T-helper 2 cell treated with Interferon-gamma antibody and Interleukin-4, amounts not matched to agents 5 μg/mL and 100 μg/mL, for 36 hours (primary cell): ENCODE measurements around the gene PTPRN2.
"Not testable (repeated sequence)": the region's sequence is repeated elsewhere in the genome, so short reads cannot be mapped to it uniquely, and the experiment has no call there.

Experiments
- DNase-seq: peaks from one replicate; pipeline ENCODE4 v3.0.0; 2021; ENCODE audit warnings: low spot score
- H3K27ac Mint-ChIP-seq: one replicate; pipeline ENCODE4 v1.8.0; 2021; ENCODE audit warnings: mild to moderate bottlenecking, mixed read lengths
- H3K27me3 Mint-ChIP-seq: one replicate; pipeline ENCODE4 v1.8.0; 2021; ENCODE audit warnings: low read depth, mixed read lengths
- H3K36me3 Mint-ChIP-seq: one replicate; pipeline ENCODE4 v1.8.0; 2021; ENCODE audit warnings: low read depth, mixed read lengths
- H3K4me1 Mint-ChIP-seq: one replicate; pipeline ENCODE4 v1.8.0; 2021; ENCODE audit warnings: low read depth, mixed read lengths
- H3K4me3 Mint-ChIP-seq: one replicate; pipeline ENCODE4 v1.8.0; 2022; ENCODE audit warnings: mild to moderate bottlenecking, moderate library complexity, mixed read lengths
- H3K9me3 Mint-ChIP-seq: one replicate; pipeline ENCODE4 v1.8.0; 2021; ENCODE audit warnings: mixed read lengths

Gene PTPRN2

GRCh38 chr7:157780312-157780711 lies 807.3 kb downstream of the PTPRN2 start:
- no peaks in the 10 kb centered on the region for H3K9me3 Mint-ChIP-seq
- H3K36me3 Mint-ChIP-seq: no peaks in the 10 kb centered on the region
- no peaks in the 10 kb centered on the region for H3K4me1 Mint-ChIP-seq

DNA sequence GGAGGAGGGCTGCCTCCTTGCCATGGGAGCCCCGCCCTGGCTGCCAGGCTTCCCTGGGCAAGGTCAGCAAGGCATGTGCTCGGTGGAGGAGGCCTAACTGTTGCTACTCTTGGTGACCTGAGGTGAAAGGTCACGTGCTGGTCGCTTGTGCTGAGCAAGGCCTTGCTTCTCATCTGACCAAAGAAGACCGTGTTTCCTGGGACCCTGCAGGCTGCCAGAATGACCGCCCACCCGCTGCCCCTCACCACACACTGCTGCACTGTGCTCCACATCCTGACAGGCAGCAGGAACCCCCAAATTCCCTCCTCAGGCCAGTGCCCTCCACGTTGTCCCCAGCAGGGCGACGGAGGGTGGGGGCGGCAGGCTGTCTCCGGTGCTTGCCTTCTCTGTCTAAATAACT lies 808.4 kb downstream of the PTPRN2 start:
- Mint-ChIP-seq H3K4me1 (no peaks in the 10 kb centered on the region), H3K9me3 (no peaks in the 10 kb centered on the region), H3K4me3 (no peak overlapping the region), H3K27ac (no peak overlapping the region), H3K36me3 (no peaks in the 10 kb centered on the region), H3K27me3 (peaks cover 4% of the 10 kb centered on the region)
- DNase-seq: no peak

More at GRCh38 chr7:157780312-157780711, 807.3 kb downstream of the PTPRN2 start:
- H3K27ac Mint-ChIP-seq: no peak overlapping the region
- peaks cover 4% of the 10 kb centered on the region for H3K27me3 Mint-ChIP-seq
- H3K4me3 Mint-ChIP-seq: no peak overlapping the region
- no peak for DNase-seq

GRCh38 chr7:157777194-157777762 lies 810.3 kb downstream of the PTPRN2 start:
- H3K27me3 Mint-ChIP-seq, DNase-seq, H3K27ac Mint-ChIP-seq, H3K4me1 Mint-ChIP-seq, H3K4me3 Mint-ChIP-seq, H3K9me3 Mint-ChIP-seq, H3K36me3 Mint-ChIP-seq: not testable (repeated sequence)

- Mint-ChIP-seq H3K9me3 (peaks cover 8% of the 10 kb centered on the region), H3K27ac (no peak overlapping the region), H3K27me3 (peaks cover 4% of the 10 kb centered on the region), H3K4me1 (no peaks in the 10 kb centered on the region), H3K4me3 (no peak overlapping the region), H3K36me3 (no peaks in the 10 kb centered on the region)
- no peak for DNase-seq
Observed at GRCh38 chr7:157775560-157776332, 811.9 kb downstream of the PTPRN2 start.

- Mint-ChIP-seq H3K27me3 (peaks cover 4% of the 10 kb centered on the region), H3K4me3 (no peak overlapping the region), H3K4me1 (no peaks in the 10 kb centered on the region), H3K9me3 (peaks cover 8% of the 10 kb centered on the region), H3K36me3 (no peaks in the 10 kb centered on the region), H3K27ac (no peak overlapping the region)
- no peak for DNase-seq
Observed at GRCh38 chr7:157775021-157775559, 812.5 kb downstream of the PTPRN2 start.

- Mint-ChIP-seq H3K4me3 (no peak overlapping the region), H3K9me3 (peaks cover 8% of the 10 kb centered on the region)
Observed at GRCh38 chr7:157774495-157774894, 813.1 kb downstream of the PTPRN2 start.

DNA sequence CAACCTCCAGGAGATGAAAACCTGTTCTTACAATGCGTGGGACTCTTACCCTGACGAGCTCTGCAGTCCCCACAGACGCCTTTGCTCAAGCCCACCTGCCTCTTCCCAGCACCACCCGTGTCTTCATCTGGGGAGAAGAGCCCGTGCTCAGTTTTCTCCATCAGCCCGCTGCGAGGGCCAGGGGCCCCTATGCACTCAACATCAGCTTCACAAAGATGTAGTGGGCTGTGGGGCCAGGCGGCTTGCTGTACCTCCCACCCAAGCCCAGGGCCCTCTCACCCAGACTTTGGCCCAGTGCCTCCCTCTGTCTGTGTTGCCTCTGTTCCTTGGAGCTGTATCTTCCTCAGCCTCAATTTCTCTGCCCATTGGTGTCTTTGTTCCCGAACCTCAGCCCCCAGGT lies 814.3 kb downstream of the PTPRN2 start:
- H3K27ac Mint-ChIP-seq: no peak overlapping the region
- no peak for DNase-seq
- H3K36me3 Mint-ChIP-seq: no peaks in the 10 kb centered on the region
- H3K4me3 Mint-ChIP-seq: no peak overlapping the region
- H3K9me3 Mint-ChIP-seq: peaks cover 8% of the 10 kb centered on the region
- H3K27me3 Mint-ChIP-seq: peaks cover 4% of the 10 kb centered on the region
- H3K4me1 Mint-ChIP-seq: no peaks in the 10 kb centered on the region

More at GRCh38 chr7:157774495-157774894, 813.1 kb downstream of the PTPRN2 start:
- H3K4me1 Mint-ChIP-seq: no peaks in the 10 kb centered on the region
- no peaks in the 10 kb centered on the region for H3K36me3 Mint-ChIP-seq
- H3K27me3 Mint-ChIP-seq: peaks cover 4% of the 10 kb centered on the region
- no peak for DNase-seq
- H3K27ac Mint-ChIP-seq: no peak overlapping the region

DNA sequence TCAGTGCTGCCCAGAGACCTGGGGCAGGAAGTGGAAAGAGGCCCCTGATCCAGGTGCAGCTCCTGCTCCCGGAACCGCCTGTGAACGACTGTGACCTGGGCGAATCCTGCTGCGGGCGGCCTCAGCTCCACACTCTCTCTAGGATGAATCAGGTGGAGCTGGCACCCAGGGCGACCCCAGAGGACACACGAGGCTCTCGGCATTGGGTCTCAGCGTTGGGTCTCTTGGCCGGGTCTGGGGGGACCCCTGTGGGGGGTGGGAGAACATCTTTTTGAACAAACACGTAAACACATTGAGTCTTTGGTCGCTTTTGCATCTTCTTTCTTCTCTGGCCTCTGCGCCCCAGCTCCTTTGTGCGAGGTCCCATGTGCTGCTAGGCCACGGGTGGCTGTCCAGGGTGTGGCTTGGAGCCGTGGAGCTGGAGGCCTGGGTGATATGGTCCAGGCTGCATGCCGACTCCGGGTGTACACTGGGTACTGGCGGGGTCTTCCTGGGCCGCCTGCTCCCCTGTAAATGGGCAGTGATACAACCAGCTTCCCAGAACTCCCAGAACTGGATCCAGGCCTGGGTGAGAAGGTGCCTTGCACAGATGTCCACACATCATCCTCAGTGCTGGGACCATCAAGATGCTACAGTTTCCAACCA lies 815.0 kb downstream of the PTPRN2 start:
- H3K27me3 Mint-ChIP-seq: peaks cover 4% of the 10 kb centered on the region
- H3K4me3 Mint-ChIP-seq: no peak overlapping the region
- peaks cover 8% of the 10 kb centered on the region for H3K9me3 Mint-ChIP-seq
- H3K36me3 Mint-ChIP-seq: no peaks in the 10 kb centered on the region
- H3K4me1 Mint-ChIP-seq: no peaks in the 10 kb centered on the region
- DNase-seq: no peak
- H3K27ac Mint-ChIP-seq: no peak overlapping the region

- H3K4me1 Mint-ChIP-seq: no peaks in the 10 kb centered on the region
- no peak overlapping the region for H3K4me3 Mint-ChIP-seq
- no peaks in the 10 kb centered on the region for H3K36me3 Mint-ChIP-seq
- no peak for DNase-seq
- no peak overlapping the region for H3K27ac Mint-ChIP-seq
- H3K27me3 Mint-ChIP-seq: no peaks in the 10 kb centered on the region
- H3K9me3 Mint-ChIP-seq: peaks cover 8% of the 10 kb centered on the region
Observed at GRCh38 chr7:157771689-157772088, 815.9 kb downstream of the PTPRN2 start.

DNA sequence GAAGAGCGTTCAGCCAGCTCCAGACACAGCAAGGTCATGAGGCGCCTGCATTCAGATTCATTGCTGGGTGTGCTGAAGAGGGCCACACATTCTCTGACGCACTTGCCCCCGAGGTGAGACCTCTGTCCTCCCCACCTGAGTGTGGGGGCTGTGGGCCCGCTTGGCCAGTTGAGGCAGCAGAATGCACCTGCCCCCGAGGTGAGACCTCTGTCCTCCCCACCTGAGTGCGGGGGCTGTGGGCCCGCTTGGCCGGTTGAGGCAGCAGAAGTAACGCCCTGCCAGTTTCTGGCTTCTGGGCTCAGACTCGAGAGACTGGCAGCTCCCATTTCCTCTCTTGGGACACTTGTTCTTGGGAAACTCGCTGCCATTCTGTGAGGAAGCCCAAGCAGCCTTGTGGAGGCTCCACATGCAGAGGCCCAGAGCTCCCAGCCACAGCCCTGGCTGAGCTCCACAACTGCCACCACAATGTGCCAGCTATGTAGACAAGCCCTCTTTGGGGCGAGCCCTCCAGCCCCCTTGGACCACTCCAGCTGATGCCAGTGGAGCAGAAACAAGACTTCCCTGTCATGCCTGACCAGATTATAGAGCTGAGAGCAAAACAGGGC lies 816.8 kb downstream of the PTPRN2 start:
- DNase-seq: no peak
- Mint-ChIP-seq H3K27ac (no peak overlapping the region), H3K36me3 (no peaks in the 10 kb centered on the region), H3K9me3 (peaks cover 14% of the 10 kb centered on the region), H3K27me3 (no peaks in the 10 kb centered on the region), H3K4me1 (no peaks in the 10 kb centered on the region), H3K4me3 (no peak overlapping the region)

- no peak for DNase-seq
- H3K36me3 Mint-ChIP-seq: no peaks in the 10 kb centered on the region
- H3K4me1 Mint-ChIP-seq: no peaks in the 10 kb centered on the region
- no peak overlapping the region for H3K4me3 Mint-ChIP-seq
- no peaks in the 10 kb centered on the region for H3K27me3 Mint-ChIP-seq
- H3K9me3 Mint-ChIP-seq: peaks cover 25% of the 10 kb centered on the region
- H3K27ac Mint-ChIP-seq: no peak overlapping the region
Observed at GRCh38 chr7:157769526-157770215, 818.0 kb downstream of the PTPRN2 start.

DNA sequence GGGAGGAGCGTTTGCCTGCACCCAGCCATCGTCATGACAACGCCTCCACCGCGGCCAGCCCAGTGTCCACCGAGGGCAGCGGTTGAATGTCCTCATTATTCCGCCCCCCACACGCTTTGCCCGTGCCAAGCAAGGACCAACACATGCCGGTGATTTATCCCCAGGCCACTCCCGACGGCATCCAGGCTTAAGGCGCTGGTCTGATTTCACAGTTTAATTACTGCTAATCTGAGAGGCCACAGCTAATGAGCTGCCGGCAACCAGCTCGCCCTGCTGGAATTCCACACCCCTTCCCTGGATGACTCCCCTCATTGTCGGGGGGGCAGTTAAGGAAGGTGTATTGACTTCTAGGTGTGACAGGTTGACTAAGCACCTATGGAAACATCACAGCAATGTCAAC lies 818.5 kb downstream of the PTPRN2 start:
- peaks cover 26% of the 10 kb centered on the region for H3K9me3 Mint-ChIP-seq
- DNase-seq: no peak
- H3K27ac Mint-ChIP-seq: no peak overlapping the region

GRCh38 chr7:157768198-157768597 lies 819.4 kb downstream of the PTPRN2 start:
- no peak overlapping the region for H3K4me3 Mint-ChIP-seq
- peaks cover 30% of the 10 kb centered on the region for H3K9me3 Mint-ChIP-seq
- H3K4me1 Mint-ChIP-seq: no peaks in the 10 kb centered on the region
- DNase-seq: no peak
- H3K27me3 Mint-ChIP-seq: no peaks in the 10 kb centered on the region
- H3K27ac Mint-ChIP-seq: no peak overlapping the region
- no peaks in the 10 kb centered on the region for H3K36me3 Mint-ChIP-seq

More for the DNA sequence above, 818.5 kb downstream of the PTPRN2 start:
- Mint-ChIP-seq H3K27me3 (no peaks in the 10 kb centered on the region), H3K4me1 (no peaks in the 10 kb centered on the region), H3K4me3 (no peak overlapping the region), H3K36me3 (no peaks in the 10 kb centered on the region)
